Suprapubic skin (tissue), 4 donors: ENCODE data around the gene SND1. TPM values are rescaled to one million over a fixed set of nuclear protein-coding genes. Genes with fewer than 3 reads are reported as not detected.
"Not testable (repeated sequence)": the region's sequence is repeated elsewhere in the genome, so short reads cannot be mapped to it uniquely, and the experiment has no call there.

Experiments
- DNase-seq, 2 donors: peaks; one replicate each; pipeline ENCODE4 v3.0.0-alpha.2; 2019; ENCODE audit warnings: low spot score in 2 of 2
- H3K27ac ChIP-seq: fragments of 200-600 bp; sonication (generic); one replicate; pipeline ENCODE4 v1.5.1; 2019
- H3K27me3 ChIP-seq: fragments of 200-600 bp; sonication (generic); one replicate; pipeline ENCODE4 v1.5.1; 2019
- H3K36me3 ChIP-seq: fragments of 200-600 bp; sonication (generic); one replicate; pipeline ENCODE4 v1.5.1; 2019
- H3K4me1 ChIP-seq: fragments of 200-600 bp; sonication (generic); one replicate; pipeline ENCODE4 v1.5.1; 2019
- H3K4me3 ChIP-seq: fragments of 200-600 bp; sonication (generic); one replicate; pipeline ENCODE4 v1.5.1; 2019; ENCODE audit warnings: mild to moderate bottlenecking
- H3K9me3 ChIP-seq: fragments of 200-600 bp; sonication (generic); one replicate; pipeline ENCODE4 v1.5.1; 2019
- EP300 ChIP-seq: sonication (generic); formaldehyde crosslinking; IDR thresholded peaks from one replicate; pipeline ENCODE4 v1.6.1; 2017; ENCODE audit warnings: antibody characterized with exemption
- POLR2A ChIP-seq, 2 donors: fragments of 450-650 bp; IDR thresholded peaks; one replicate each; pipeline ENCODE4 v1.6.1; 2017; ENCODE audit warnings: antibody characterized with exemption in 2 of 2, mild to moderate bottlenecking in 2 of 2, moderate library complexity in 2 of 2
- POLR2AphosphoS5 ChIP-seq, 3 donors: sonication (generic); formaldehyde crosslinking; IDR thresholded peaks; one replicate each; pipeline ENCODE4 v1.6.1; 2017; ENCODE audit warnings: antibody characterized with exemption in 3 of 3
- WGBS: methylation state at CpG from one replicate; pipeline ENCODE4 v1.1.5; 2018; 5-methylcytosine and 5-hydroxymethylcytosine counted together
- total RNA-seq, 4 donors: library from RNA; depleted of rRNA; stranded (reverse); fragments of >200 nt; gene quantifications; one replicate each; pipeline ENCODE4 v1.1.0, GENCODE V29; 2016
- TF ChIP-seq, protein P1 (sequence below), 2 donors: fragments of 200-600 bp in 1 of 2; fragments of 450-650 bp in 1 of 2; sonication (generic) in 1 of 2; IDR thresholded peaks; one replicate each; pipeline ENCODE4 v1.5.1; 2016 to 2019; ENCODE audit warnings: antibody characterized with exemption in 2 of 2, mild to moderate bottlenecking in 1 of 2, moderate library complexity in 1 of 2

Gene SND1
- total RNA-seq, 4 donors from 2014 or later = 72.2 to 99.8 (median 77.2) TPM

DNA sequence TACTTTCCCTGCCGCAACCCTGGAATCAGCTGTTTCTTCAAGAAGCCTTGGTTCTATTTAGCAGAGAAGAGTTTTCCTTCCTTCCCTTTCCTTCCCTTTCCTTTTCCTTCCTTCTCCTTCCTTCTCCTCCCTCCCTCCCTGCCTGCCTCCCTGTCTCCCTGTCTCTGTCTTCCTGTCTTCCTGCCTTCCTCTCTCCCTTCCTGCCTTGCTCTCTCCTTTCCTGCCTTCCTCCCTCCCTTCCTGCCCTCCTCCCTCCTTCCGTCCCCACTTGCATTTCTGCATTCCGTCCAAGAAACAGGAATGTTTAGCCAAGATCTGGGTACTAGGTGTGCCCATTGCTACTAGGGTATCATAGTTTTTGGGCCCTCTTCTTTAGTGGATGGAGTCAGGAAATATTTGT, 21.9 kb downstream of the SND1 start:
- no peaks in the 10 kb centered on the region for H3K9me3 ChIP-seq
- DNase-seq = no peak
- no peaks in the 10 kb centered on the region for H3K36me3 ChIP-seq
- H3K4me3 ChIP-seq = no peak overlapping the region
- H3K27me3 ChIP-seq = no peaks in the 10 kb centered on the region
- no peak for TF ChIP-seq POLR2A (IDR thresholded peaks at IDR 0.05)
- no peak overlapping the region for H3K27ac ChIP-seq
- WGBS = 41% methylated on average over 3 of the region's 3 CpGs
- peaks cover 9% of the 10 kb centered on the region for H3K4me1 ChIP-seq

DNA sequence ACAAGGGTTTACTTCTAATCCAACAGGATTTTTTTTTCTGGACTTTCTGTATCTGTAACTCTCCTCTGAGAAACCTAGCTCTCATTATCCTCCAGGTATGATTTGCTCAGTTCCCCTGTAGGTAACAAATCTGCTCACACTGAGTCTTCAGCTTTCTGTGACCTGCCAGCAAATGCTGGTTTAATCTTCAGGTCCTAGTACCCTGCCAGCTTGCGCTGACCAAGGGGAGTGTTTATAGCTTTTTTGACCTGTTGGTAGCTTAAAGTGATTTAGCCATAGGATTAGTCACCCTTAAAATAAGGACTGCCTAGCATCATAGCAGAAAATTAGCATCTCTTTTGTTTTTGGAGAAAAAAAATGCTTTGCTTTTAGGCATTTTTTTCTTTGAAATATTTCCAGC, 22.4 kb downstream of the SND1 start:
- Histone ChIP-seq H3K36me3 (no peaks in the 10 kb centered on the region), H3K27ac (no peak overlapping the region), H3K4me3 (no peak overlapping the region), H3K27me3 (no peaks in the 10 kb centered on the region), H3K4me1 (peaks cover 9% of the 10 kb centered on the region), H3K9me3 (no peaks in the 10 kb centered on the region)
- 67% methylated on average over 1 of the region's 1 CpG for WGBS
- TF ChIP-seq EP300 (no peak), POLR2A (IDR thresholded peaks at IDR 0.05) (no peak), POLR2AphosphoS5 (IDR thresholded peaks at IDR 0.05) (no peak)
- TF ChIP-seq, protein P1, sequence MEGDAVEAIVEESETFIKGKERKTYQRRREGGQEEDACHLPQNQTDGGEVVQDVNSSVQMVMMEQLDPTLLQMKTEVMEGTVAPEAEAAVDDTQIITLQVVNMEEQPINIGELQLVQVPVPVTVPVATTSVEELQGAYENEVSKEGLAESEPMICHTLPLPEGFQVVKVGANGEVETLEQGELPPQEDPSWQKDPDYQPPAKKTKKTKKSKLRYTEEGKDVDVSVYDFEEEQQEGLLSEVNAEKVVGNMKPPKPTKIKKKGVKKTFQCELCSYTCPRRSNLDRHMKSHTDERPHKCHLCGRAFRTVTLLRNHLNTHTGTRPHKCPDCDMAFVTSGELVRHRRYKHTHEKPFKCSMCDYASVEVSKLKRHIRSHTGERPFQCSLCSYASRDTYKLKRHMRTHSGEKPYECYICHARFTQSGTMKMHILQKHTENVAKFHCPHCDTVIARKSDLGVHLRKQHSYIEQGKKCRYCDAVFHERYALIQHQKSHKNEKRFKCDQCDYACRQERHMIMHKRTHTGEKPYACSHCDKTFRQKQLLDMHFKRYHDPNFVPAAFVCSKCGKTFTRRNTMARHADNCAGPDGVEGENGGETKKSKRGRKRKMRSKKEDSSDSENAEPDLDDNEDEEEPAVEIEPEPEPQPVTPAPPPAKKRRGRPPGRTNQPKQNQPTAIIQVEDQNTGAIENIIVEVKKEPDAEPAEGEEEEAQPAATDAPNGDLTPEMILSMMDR (IDR thresholded peaks at IDR 0.05) = no peak
- DNase-seq = no peak

DNA sequence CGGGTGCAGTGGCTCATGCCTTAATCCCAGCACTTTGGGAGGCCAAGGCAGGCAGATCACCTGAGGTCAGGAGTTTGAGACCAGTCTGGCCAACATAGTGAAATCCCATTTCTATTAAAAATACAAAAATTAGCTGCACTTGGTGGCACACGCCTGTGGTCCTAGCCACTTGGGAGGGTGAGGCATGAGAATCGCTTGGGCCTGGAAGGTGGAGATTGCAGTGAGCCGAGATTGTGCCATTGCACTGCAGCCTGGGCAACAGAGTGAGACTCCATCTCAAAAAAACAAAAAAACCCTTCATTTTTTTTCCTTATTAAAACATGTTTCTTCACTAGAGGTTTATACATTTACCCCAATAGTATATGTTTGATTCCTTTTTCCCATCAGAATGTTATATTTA, 22.9 kb downstream of the SND1 start:
- not testable (repeated sequence) for H3K27me3 ChIP-seq, H3K27ac ChIP-seq, H3K9me3 ChIP-seq, H3K4me1 ChIP-seq, H3K36me3 ChIP-seq, H3K4me3 ChIP-seq, DNase-seq
- 88% methylated on average over 4 of the region's 4 CpGs for WGBS

DNA sequence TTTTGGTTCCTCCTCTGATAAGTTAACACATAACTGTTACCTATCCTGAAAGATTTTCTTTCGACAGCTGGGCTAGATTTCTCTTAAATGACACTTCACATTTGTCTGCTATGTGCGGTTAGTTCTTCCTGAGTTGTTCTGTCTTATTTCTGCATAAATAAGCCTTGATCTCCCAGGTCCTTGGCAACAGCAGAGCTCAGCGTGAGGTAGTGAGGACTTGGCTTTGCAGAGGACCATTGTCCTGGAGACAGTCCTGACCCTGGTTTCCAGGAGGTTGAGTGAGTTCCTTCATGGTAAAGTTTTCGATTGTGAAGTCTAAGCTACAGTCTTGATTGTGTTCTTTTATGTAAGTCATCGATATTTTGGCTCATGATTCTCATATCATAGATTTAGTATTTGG, 23.7 kb downstream of the SND1 start:
- no peak overlapping the region for H3K4me3 ChIP-seq
- no peak for DNase-seq
- no peaks in the 10 kb centered on the region for H3K9me3 ChIP-seq
- H3K27me3 ChIP-seq = no peaks in the 10 kb centered on the region
- TF ChIP-seq EP300 (no peak), POLR2AphosphoS5 (IDR thresholded peaks at IDR 0.05) (no peak), POLR2A (IDR thresholded peaks at IDR 0.05) (no peak)
- TF ChIP-seq, protein P1 (IDR thresholded peaks at IDR 0.05) = no peak
- no peaks in the 10 kb centered on the region for H3K36me3 ChIP-seq
- peaks cover 9% of the 10 kb centered on the region for H3K4me1 ChIP-seq
- no peak overlapping the region for H3K27ac ChIP-seq
- 93% methylated on average over 5 of the region's 5 CpGs for WGBS

DNA sequence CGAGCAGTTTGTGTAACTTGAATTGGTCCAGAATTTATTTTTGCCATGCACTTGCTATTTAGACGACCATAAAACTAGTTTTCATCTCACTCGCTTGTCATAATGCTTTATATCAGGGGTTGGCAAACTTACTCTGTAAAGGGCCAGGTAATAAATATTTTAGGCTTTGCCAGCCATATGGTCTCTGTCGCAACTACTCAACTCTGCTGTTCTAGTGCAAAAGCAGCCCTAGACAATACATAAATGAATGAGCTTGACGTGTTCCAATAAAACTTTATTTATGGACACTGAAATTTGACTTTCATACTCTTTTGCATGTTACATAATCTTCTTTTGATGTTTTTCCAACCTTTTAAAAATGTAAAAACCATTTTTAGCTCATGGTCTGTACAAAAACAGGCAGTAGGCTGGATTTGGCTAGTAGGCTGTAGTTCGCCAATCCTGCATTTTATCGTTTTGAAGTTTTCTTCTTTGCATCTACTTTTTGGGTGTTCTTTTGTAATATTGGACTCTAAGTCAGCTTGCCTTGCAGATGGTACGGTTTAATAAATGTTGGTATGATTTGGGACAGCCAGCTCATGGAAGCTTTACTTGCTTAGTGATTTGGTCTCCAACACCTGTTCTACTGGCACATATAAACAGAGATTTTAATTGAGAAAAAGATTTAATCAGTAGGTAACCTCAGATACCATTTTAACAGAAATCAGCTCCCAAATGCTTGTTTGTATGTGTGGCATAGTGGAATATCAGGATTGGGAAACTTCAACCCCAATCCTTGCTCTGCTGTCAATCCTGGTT, 25.6 kb downstream of the SND1 start:
- no peaks in the 10 kb centered on the region for H3K27me3 ChIP-seq
- H3K36me3 ChIP-seq = no peaks in the 10 kb centered on the region
- WGBS = 86% methylated on average over 8 of the region's 8 CpGs
- DNase-seq = no peak
- H3K4me1 ChIP-seq = peaks cover 9% of the 10 kb centered on the region
- H3K27ac ChIP-seq = no peak overlapping the region
- no peak for TF ChIP-seq POLR2A (IDR thresholded peaks at IDR 0.05)
- TF ChIP-seq, protein P1 (IDR thresholded peaks at IDR 0.05) = no peak
- TF ChIP-seq EP300 = no peak
- no peak for TF ChIP-seq POLR2AphosphoS5 (IDR thresholded peaks at IDR 0.05)
- no peak overlapping the region for H3K4me3 ChIP-seq
- no peaks in the 10 kb centered on the region for H3K9me3 ChIP-seq

DNA sequence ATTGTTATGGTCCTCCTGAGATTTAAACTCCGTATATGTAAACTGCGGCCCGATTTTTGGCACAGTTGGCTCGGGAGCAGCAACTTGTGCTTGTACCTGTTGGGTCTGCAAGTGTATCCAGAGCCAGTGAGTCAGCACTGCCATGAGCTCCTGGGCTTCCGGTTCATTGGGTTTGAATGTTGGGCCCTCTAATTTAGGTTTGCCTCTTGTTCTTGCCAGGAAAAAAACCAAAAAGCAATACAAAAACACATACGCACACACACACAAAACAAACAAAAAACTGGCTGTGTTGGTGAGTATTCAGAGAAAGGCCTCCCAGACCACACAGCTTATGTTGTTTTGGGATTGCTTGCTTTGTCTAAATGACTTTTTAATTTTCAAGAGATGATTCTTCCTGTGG, 26.3 kb downstream of the SND1 start:
- no peak overlapping the region for H3K4me3 ChIP-seq
- H3K9me3 ChIP-seq = no peaks in the 10 kb centered on the region
- no peak overlapping the region for H3K27ac ChIP-seq
- TF ChIP-seq EP300 (no peak), POLR2A (IDR thresholded peaks at IDR 0.05) (no peak), POLR2AphosphoS5 (IDR thresholded peaks at IDR 0.05) (no peak)
- TF ChIP-seq, protein P1 (IDR thresholded peaks at IDR 0.05) = no peak
- H3K4me1 ChIP-seq = peaks cover 9% of the 10 kb centered on the region
- no peaks in the 10 kb centered on the region for H3K36me3 ChIP-seq
- DNase-seq = no peak
- no peaks in the 10 kb centered on the region for H3K27me3 ChIP-seq
- WGBS = 90% methylated on average over 6 of the region's 6 CpGs
